Measurements from ENCODE around the gene RAD50. TPM values are rescaled to one million over a fixed set of nuclear protein-coding genes. Genes with fewer than 3 reads are reported as not detected.
"Not testable (repeated sequence)": the region's sequence is repeated elsewhere in the genome, so short reads cannot be mapped to it uniquely, and the experiment has no call there.

The RAD50 gene
- total and polyA plus RNA-seq, 7 donors, result 6.8 to 35.9 (median 28.5) TPM

DNA sequence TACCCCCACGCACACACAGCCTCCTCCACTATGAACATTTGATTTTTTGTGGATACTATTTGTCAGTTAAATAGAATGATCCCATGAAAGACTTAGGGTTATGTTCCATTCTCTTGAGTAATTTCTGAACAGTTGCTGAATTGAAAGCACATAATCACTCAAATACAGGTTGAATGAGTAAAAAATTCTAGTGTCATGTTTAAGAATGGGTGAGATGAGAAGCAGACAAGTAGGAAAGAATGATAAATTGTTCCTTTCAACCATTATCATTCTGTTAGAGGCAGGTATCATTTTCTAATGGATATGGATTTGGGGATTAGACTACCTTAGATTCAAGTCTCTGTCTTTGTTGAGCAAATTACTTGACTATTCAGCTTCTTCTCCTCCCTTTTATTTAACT lies 19.3 kb downstream of the RAD50 start:
- no peak for DNase-seq
- WGBS, 3 donors, result 91 to 97% (median 96%) methylated on average over 1 of the region's 1 CpG

DNA sequence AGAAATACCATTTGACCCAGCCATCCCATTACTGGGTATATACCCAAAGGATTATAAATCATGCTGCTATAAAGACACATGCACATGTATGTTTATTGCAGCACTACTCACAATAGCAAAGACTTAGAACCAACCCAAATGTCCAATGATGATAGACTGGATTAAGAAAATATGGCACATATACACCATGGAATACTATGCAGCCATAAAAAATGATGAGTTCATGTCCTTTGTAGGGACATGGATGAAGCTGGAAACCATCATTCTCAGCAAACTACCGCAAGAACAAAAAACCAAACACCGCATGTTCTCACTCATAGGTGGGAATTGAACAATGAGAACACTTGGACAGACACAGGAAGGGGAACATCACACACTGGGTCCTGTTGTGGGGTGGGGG lies 27.8 kb downstream of the RAD50 start:
- peaks cover 3 to 84% of the 10 kb centered on the region in 2 donors for H3K36me3 ChIP-seq (ENCODE audit: insufficient read depth in 1 of 2, low read depth in 1 of 2)
- H3K4me1 ChIP-seq; H3K9me3 ChIP-seq; H3K27me3 ChIP-seq (ENCODE audit: insufficient read depth in 3 of 3, low read length in 2 of 3); DNase-seq; H3K4me3 ChIP-seq; intact Hi-C loops (cut with DNase I); ATAC-seq; H3K27ac ChIP-seq: not testable (repeated sequence)
- 98 to 100% (median 100%) methylated on average over 1 to 2 of the region's 2 CpGs for WGBS, 3 donors

More for the DNA sequence above, 19.3 kb downstream of the RAD50 start:
- Histone ChIP-seq H3K4me3 (no peak overlapping the region), H3K36me3 (ENCODE audit: insufficient read depth in 1 of 2, low read depth in 1 of 2) (peaks cover 3 to 76% of the 10 kb centered on the region in 2 donors), H3K9me3 (no peaks in the 10 kb centered on the region), H3K27ac (no peak overlapping the region), H3K27me3 (ENCODE audit: insufficient read depth in 3 of 3, low read length in 2 of 3) (no peaks in the 10 kb centered on the region), H3K4me1 (no peaks in the 10 kb centered on the region)
- ATAC-seq, result no peak
- intact Hi-C loops (cut with DNase I), result no loop called here
- TF ChIP-seq, protein P1, sequence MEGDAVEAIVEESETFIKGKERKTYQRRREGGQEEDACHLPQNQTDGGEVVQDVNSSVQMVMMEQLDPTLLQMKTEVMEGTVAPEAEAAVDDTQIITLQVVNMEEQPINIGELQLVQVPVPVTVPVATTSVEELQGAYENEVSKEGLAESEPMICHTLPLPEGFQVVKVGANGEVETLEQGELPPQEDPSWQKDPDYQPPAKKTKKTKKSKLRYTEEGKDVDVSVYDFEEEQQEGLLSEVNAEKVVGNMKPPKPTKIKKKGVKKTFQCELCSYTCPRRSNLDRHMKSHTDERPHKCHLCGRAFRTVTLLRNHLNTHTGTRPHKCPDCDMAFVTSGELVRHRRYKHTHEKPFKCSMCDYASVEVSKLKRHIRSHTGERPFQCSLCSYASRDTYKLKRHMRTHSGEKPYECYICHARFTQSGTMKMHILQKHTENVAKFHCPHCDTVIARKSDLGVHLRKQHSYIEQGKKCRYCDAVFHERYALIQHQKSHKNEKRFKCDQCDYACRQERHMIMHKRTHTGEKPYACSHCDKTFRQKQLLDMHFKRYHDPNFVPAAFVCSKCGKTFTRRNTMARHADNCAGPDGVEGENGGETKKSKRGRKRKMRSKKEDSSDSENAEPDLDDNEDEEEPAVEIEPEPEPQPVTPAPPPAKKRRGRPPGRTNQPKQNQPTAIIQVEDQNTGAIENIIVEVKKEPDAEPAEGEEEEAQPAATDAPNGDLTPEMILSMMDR (IDR thresholded peaks at IDR 0.05), result no peak

DNA sequence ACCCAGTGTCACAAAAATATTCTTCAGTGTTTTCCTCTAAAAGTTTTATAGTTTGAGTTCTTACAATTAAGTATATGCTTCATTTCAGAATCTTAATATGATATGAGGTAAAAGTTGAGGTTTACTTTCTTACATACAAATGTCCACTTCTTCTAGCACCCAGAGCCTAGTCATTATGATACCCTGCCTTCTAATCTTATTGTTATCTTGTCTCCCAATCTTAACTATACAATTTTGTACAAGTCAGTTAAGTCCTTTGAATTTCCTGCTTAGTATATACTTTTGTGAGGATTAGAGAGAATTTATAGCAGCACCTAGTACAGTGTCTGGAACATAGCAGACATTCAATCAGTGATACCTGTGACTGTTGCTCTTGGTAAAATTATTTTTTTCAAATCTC lies 29.3 kb downstream of the RAD50 start:
- no peak for DNase-seq
- H3K4me3 ChIP-seq, result no peak overlapping the region
- TF ChIP-seq, protein P1 (IDR thresholded peaks at IDR 0.05), result no peak
- H3K27me3 ChIP-seq (ENCODE audit: insufficient read depth in 3 of 3, low read length in 2 of 3), result no peaks in the 10 kb centered on the region
- intact Hi-C loops (cut with DNase I), result no loop called here
- H3K9me3 ChIP-seq, result no peaks in the 10 kb centered on the region
- H3K27ac ChIP-seq, result no peak overlapping the region
- no peaks in the 10 kb centered on the region for H3K4me1 ChIP-seq
- H3K36me3 ChIP-seq (ENCODE audit: insufficient read depth in 1 of 2, low read depth in 1 of 2), result peaks cover 3 to 85% of the 10 kb centered on the region in 2 donors
- ATAC-seq, result no peak

DNA sequence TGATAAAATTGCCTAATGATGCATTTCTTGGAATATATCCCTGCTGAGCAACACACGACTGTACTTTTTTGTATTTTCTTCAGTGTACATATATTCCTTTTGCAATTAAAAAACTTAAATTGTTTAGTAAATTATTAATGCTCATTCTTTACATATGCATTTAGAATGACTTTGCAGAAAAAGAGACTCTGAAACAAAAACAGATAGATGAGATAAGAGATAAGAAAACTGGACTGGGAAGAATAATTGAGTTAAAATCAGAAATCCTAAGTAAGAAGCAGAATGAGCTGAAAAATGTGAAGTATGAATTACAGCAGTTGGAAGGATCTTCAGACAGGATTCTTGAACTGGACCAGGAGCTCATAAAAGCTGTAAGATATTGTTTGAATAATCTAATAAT lies 32.7 kb downstream of the RAD50 start:
- H3K27ac ChIP-seq, result no peak overlapping the region
- ATAC-seq (no peak), DNase-seq (no peak)
- WGBS, 3 donors, result 84 to 95% (median 95%) methylated on average over 1 of the region's 1 CpG
- H3K9me3 ChIP-seq, result no peaks in the 10 kb centered on the region
- intact Hi-C loops (cut with DNase I), result no loop called here
- no peak overlapping the region for H3K4me3 ChIP-seq
- H3K4me1 ChIP-seq, result no peaks in the 10 kb centered on the region
- no peaks in the 10 kb centered on the region for H3K27me3 ChIP-seq (ENCODE audit: insufficient read depth in 3 of 3, low read length in 2 of 3)
- TF ChIP-seq, protein P1 (IDR thresholded peaks at IDR 0.05), result no peak
- peaks cover 0 to 90% of the 10 kb centered on the region in 2 donors for H3K36me3 ChIP-seq (ENCODE audit: insufficient read depth in 1 of 2, low read depth in 1 of 2)

DNA sequence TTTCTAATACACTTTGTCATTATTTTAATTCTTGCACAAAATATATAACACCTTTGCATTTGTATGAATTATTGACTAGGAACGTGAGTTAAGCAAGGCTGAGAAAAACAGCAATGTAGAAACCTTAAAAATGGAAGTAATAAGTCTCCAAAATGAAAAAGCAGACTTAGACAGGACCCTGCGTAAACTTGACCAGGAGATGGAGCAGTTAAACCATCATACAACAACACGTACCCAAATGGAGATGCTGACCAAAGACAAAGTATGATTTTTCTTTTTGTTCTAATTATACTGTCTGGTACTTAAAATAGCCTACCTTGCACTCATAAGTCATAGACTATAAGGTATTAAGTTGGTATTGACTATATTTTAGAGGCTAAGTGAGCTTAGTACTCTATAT lies 34.4 kb downstream of the RAD50 start:
- TF ChIP-seq, protein P1 (IDR thresholded peaks at IDR 0.05), result no peak
- Histone ChIP-seq H3K4me3 (no peak overlapping the region), H3K27me3 (ENCODE audit: insufficient read depth in 3 of 3, low read length in 2 of 3) (no peaks in the 10 kb centered on the region), H3K36me3 (ENCODE audit: insufficient read depth in 1 of 2, low read depth in 1 of 2) (peaks cover 0 to 100% of the 10 kb centered on the region in 2 donors), H3K27ac (no peak overlapping the region), H3K9me3 (no peaks in the 10 kb centered on the region), H3K4me1 (no peaks in the 10 kb centered on the region)
- ATAC-seq (no peak), DNase-seq (no peak)
- WGBS, 3 donors, result 81 to 93% (median 89%) methylated on average over 3 of the region's 3 CpGs
- intact Hi-C loops (cut with DNase I), result no loop called here
